ENCODE measurements around the gene SNN. TPM values are rescaled to one million over a fixed set of nuclear protein-coding genes. Genes with fewer than 3 reads are reported as not detected.

SNN gene
- total RNA-seq, 1 donor from 2014 or later, result 23.1 TPM

- DNase-seq (ENCODE audit: extremely low spot score in 2 of 2), result no peak
- intact Hi-C loops (cut with DNase I), result no loop called here
- no peak overlapping the region for H3K27ac ChIP-seq
- H3K4me1 ChIP-seq, result peaks cover 19% of the 10 kb centered on the region
- peaks cover 0 to 11% of the 10 kb centered on the region in 2 donors for H3K36me3 ChIP-seq
- H3K9me3 ChIP-seq, result no peaks in the 10 kb centered on the region
- TF ChIP-seq CTCF (IDR thresholded peaks at IDR 0.05), result no peak
- no peak for TF ChIP-seq POLR2A (IDR thresholded peaks at IDR 0.05)
- TF ChIP-seq POLR2AphosphoS5 (IDR thresholded peaks at IDR 0.05; ENCODE audit: insufficient read depth in 1 of 2, low read depth in 1 of 2), result no peak
- H3K4me3 ChIP-seq, result no peak overlapping the region
- H3K27me3 ChIP-seq, result no peaks in the 10 kb centered on the region
These were observed 39.5 kb downstream of the SNN start for GRCh38 chr16:11707679-11708197.

- intact Hi-C loops (cut with DNase I), result no loop called here
- Histone ChIP-seq H3K4me1 (peaks cover 19% of the 10 kb centered on the region), H3K27me3 (no peaks in the 10 kb centered on the region), H3K4me3 (no peak overlapping the region), H3K9me3 (no peaks in the 10 kb centered on the region), H3K36me3 (peaks cover 0 to 11% of the 10 kb centered on the region in 2 donors), H3K27ac (no peak overlapping the region)
- no peak for TF ChIP-seq CTCF (IDR thresholded peaks at IDR 0.05)
- no peak for TF ChIP-seq POLR2AphosphoS5 (IDR thresholded peaks at IDR 0.05; ENCODE audit: insufficient read depth in 1 of 2, low read depth in 1 of 2)
- no peak for TF ChIP-seq POLR2A (IDR thresholded peaks at IDR 0.05)
- DNase-seq (ENCODE audit: extremely low spot score in 2 of 2), result no peak
These were observed 40.2 kb downstream of the SNN start for GRCh38 chr16:11708421-11708820.

- no peak for DNase-seq (ENCODE audit: extremely low spot score in 2 of 2)
- intact Hi-C loops (cut with DNase I), result loop anchor here (5.0 to 10.0 kb wide), 2 partner anchors 177 to 309 kb away; no protein-coding TSS in a partner anchor
- Histone ChIP-seq H3K4me1 (peaks cover 7% of the 10 kb centered on the region), H3K27ac (no peak overlapping the region), H3K27me3 (no peaks in the 10 kb centered on the region), H3K4me3 (no peak overlapping the region), H3K36me3 (peaks cover 0 to 15% of the 10 kb centered on the region in 2 donors), H3K9me3 (no peaks in the 10 kb centered on the region)
- TF ChIP-seq CTCF (IDR thresholded peaks at IDR 0.05) (no peak), POLR2AphosphoS5 (IDR thresholded peaks at IDR 0.05; ENCODE audit: insufficient read depth in 1 of 2, low read depth in 1 of 2) (no peak), POLR2A (IDR thresholded peaks at IDR 0.05) (no peak)
These were observed 43.4 kb downstream of the SNN start for GRCh38 chr16:11711662-11712061.

GRCh38 chr16:11712122-11712521 lies 43.9 kb downstream of the SNN start:
- Histone ChIP-seq H3K27me3 (no peaks in the 10 kb centered on the region), H3K9me3 (no peaks in the 10 kb centered on the region), H3K27ac (no peak overlapping the region), H3K4me1 (peaks cover 7% of the 10 kb centered on the region), H3K4me3 (no peak overlapping the region), H3K36me3 (peaks cover 0 to 15% of the 10 kb centered on the region in 2 donors)
- no peak for TF ChIP-seq CTCF (IDR thresholded peaks at IDR 0.05)
- no peak for TF ChIP-seq POLR2AphosphoS5 (IDR thresholded peaks at IDR 0.05; ENCODE audit: insufficient read depth in 1 of 2, low read depth in 1 of 2)
- no peak for TF ChIP-seq POLR2A (IDR thresholded peaks at IDR 0.05)
- intact Hi-C loops (cut with DNase I), result loop anchor here (5.0 to 10.0 kb wide), 2 partner anchors 177 to 310 kb away; no protein-coding TSS in a partner anchor
- DNase-seq (ENCODE audit: extremely low spot score in 2 of 2), result no peak

- no peaks in the 10 kb centered on the region for H3K27me3 ChIP-seq
- no peaks in the 10 kb centered on the region for H3K9me3 ChIP-seq
- no peak overlapping the region for H3K4me3 ChIP-seq
- TF ChIP-seq CTCF (IDR thresholded peaks at IDR 0.05) (no peak), POLR2A (IDR thresholded peaks at IDR 0.05) (no peak), POLR2AphosphoS5 (IDR thresholded peaks at IDR 0.05; ENCODE audit: insufficient read depth in 1 of 2, low read depth in 1 of 2) (no peak)
- H3K36me3 ChIP-seq, result peaks cover 0 to 26% of the 10 kb centered on the region in 2 donors
- intact Hi-C loops (cut with DNase I), result loop anchor here (5.0 to 10.0 kb wide), 2 partner anchors 58 to 181 kb away; no protein-coding TSS in a partner anchor
- no peak for DNase-seq (ENCODE audit: extremely low spot score in 2 of 2)
- no peak overlapping the region for H3K27ac ChIP-seq
- peaks cover 14% of the 10 kb centered on the region for H3K4me1 ChIP-seq
These were observed 47.1 kb downstream of the SNN start for GRCh38 chr16:11715246-11715947.

Measured in vagina (tissue), 2 donors.